ENCODE data around the gene EXOSC7. TPM values are rescaled to one million over a fixed set of nuclear protein-coding genes. Genes with fewer than 3 reads are reported as not detected.

Gene EXOSC7
- total and polyA plus RNA-seq, 9 of the 15 experiments (the other 6 are each of a cell fraction or from before 2014, with no cell fraction given), result 88.5 to 237 (median 112) TPM

DNA sequence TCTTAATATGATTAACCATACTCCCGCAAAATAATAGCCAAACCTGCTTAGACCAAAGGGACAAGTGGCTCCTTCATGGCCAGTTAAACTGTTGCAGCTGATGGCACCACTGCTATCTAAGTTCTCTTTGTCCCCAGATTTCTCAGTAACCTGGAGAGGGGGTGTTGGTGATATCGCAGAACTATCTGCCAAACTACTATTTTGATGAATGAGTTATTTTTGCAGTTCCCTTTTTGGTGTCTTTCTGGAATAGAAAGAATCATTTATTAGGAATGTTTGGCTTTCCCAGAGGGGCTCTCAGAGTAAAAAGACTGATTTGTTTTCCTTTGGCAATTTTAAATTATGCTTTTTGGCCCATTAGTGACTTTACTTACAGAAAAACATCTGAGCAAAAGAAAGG lies 83.1 kb downstream of the EXOSC7 start:
- Histone ChIP-seq H3K9me3 (replicated peaks; ENCODE audit: control insufficient read depth, insufficient read depth, low read depth, low read length) (no peaks in the 10 kb centered on the region), H3K79me2 (ENCODE audit: control insufficient read depth, insufficient read depth, low read length) (no peaks in the 10 kb centered on the region), H3K4me2 (ENCODE audit: insufficient read depth, low read length) (no peak overlapping the region), H3K27me3 (ENCODE audit: control insufficient read depth in 2 of 2, insufficient read depth in 2 of 2, low read length in 2 of 2) (no peaks in the 10 kb centered on the region), H3K9me1 (ENCODE audit: control insufficient read depth, insufficient read depth, low read length) (no peaks in the 10 kb centered on the region), H3K4me3 (no peak overlapping the region), H3K27ac (ENCODE audit: extremely low read depth, low read depth, low read length) (peak overlapping the region; percentile 42; the same call in 1 of the 3 replicates), H4K20me1 (replicated peaks; ENCODE audit: control insufficient read depth, insufficient read depth, low read length) (no peaks in the 10 kb centered on the region), H2AFZ (ENCODE audit: low read depth, low read length) (peak overlapping the region; percentile 24), H3K9ac (ENCODE audit: insufficient read depth in 1 of 2, low read depth in 2 of 2, low read length in 2 of 2) (peak overlapping the region in 1 of 2 experiments; percentile 76; a peak in 1 of 4 replicates), H3K36me3 (ENCODE audit: control insufficient read depth, insufficient read depth, low read length) (no peaks in the 10 kb centered on the region), H3K4me1 (replicated peaks in 1 of 2; ENCODE audit: control insufficient read depth in 2 of 2, insufficient read depth in 2 of 2, low read length in 2 of 2) (peaks cover 30 to 83% of the 10 kb centered on the region in 2 experiments)
- WGBS (ENCODE audit: insufficient coverage, low coverage, missing lambda C conversion rate), result 27% methylated on average over 2 of the region's 2 CpGs
- intact Hi-C loops (cut with micrococcal nuclease) (no loop called here), in situ Hi-C loops (cut with MboI) (no loop called here)
- POLR2A ChIA-PET, result no interaction called here
- CTCF ChIA-PET (ENCODE audit: low intra/inter-chr PET ratio), result no interaction called here
- DNase-seq (ENCODE audit: extremely low read depth in 1 of 4, low spot score in 3 of 4), result no peak
- ATAC-seq, result no peak
- no peak for FAIRE-seq
- no TSS peak for BruUV-seq (replicated peaks)
- TF ChIP-seq, protein P1, sequence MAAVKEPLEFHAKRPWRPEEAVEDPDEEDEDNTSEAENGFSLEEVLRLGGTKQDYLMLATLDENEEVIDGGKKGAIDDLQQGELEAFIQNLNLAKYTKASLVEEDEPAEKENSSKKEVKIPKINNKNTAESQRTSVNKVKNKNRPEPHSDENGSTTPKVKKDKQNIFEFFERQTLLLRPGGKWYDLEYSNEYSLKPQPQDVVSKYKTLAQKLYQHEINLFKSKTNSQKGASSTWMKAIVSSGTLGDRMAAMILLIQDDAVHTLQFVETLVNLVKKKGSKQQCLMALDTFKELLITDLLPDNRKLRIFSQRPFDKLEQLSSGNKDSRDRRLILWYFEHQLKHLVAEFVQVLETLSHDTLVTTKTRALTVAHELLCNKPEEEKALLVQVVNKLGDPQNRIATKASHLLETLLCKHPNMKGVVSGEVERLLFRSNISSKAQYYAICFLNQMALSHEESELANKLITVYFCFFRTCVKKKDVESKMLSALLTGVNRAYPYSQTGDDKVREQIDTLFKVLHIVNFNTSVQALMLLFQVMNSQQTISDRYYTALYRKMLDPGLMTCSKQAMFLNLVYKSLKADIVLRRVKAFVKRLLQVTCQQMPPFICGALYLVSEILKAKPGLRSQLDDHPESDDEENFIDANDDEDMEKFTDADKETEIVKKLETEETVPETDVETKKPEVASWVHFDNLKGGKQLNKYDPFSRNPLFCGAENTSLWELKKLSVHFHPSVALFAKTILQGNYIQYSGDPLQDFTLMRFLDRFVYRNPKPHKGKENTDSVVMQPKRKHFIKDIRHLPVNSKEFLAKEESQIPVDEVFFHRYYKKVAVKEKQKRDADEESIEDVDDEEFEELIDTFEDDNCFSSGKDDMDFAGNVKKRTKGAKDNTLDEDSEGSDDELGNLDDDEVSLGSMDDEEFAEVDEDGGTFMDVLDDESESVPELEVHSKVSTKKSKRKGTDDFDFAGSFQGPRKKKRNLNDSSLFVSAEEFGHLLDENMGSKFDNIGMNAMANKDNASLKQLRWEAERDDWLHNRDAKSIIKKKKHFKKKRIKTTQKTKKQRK (IDR thresholded peaks at IDR 0.05; ENCODE audit: borderline replicate concordance, low read depth, low read length), result no peak
- TF ChIP-seq NCOR1 (IDR thresholded peaks at IDR 0.05) (no peak), MEF2D (tag; conservative IDR thresholded peaks at IDR 0.05; ENCODE audit: low read depth) (no peak), CEBPB (tag; IDR thresholded peaks at IDR 0.05) (no peak), POLR2AphosphoS5 (IDR thresholded peaks at IDR 0.05; ENCODE audit: control insufficient read depth, insufficient read depth, low read depth, low read length) (no peak), THRAP3 (IDR thresholded peaks at IDR 0.05; ENCODE audit: borderline replicate concordance) (no peak), STAT5B (CRISPR knock-in tag; IDR thresholded peaks at IDR 0.05) (no peak), CBFA2T2 (conservative IDR thresholded peaks at IDR 0.05) (no peak)
- TF ChIP-seq, protein P2, sequence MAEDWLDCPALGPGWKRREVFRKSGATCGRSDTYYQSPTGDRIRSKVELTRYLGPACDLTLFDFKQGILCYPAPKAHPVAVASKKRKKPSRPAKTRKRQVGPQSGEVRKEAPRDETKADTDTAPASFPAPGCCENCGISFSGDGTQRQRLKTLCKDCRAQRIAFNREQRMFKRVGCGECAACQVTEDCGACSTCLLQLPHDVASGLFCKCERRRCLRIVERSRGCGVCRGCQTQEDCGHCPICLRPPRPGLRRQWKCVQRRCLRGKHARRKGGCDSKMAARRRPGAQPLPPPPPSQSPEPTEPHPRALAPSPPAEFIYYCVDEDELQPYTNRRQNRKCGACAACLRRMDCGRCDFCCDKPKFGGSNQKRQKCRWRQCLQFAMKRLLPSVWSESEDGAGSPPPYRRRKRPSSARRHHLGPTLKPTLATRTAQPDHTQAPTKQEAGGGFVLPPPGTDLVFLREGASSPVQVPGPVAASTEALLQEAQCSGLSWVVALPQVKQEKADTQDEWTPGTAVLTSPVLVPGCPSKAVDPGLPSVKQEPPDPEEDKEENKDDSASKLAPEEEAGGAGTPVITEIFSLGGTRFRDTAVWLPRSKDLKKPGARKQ (CRISPR knock-in tag; IDR thresholded peaks at IDR 0.05), result no peak
- TF ChIP-seq, protein P3, sequence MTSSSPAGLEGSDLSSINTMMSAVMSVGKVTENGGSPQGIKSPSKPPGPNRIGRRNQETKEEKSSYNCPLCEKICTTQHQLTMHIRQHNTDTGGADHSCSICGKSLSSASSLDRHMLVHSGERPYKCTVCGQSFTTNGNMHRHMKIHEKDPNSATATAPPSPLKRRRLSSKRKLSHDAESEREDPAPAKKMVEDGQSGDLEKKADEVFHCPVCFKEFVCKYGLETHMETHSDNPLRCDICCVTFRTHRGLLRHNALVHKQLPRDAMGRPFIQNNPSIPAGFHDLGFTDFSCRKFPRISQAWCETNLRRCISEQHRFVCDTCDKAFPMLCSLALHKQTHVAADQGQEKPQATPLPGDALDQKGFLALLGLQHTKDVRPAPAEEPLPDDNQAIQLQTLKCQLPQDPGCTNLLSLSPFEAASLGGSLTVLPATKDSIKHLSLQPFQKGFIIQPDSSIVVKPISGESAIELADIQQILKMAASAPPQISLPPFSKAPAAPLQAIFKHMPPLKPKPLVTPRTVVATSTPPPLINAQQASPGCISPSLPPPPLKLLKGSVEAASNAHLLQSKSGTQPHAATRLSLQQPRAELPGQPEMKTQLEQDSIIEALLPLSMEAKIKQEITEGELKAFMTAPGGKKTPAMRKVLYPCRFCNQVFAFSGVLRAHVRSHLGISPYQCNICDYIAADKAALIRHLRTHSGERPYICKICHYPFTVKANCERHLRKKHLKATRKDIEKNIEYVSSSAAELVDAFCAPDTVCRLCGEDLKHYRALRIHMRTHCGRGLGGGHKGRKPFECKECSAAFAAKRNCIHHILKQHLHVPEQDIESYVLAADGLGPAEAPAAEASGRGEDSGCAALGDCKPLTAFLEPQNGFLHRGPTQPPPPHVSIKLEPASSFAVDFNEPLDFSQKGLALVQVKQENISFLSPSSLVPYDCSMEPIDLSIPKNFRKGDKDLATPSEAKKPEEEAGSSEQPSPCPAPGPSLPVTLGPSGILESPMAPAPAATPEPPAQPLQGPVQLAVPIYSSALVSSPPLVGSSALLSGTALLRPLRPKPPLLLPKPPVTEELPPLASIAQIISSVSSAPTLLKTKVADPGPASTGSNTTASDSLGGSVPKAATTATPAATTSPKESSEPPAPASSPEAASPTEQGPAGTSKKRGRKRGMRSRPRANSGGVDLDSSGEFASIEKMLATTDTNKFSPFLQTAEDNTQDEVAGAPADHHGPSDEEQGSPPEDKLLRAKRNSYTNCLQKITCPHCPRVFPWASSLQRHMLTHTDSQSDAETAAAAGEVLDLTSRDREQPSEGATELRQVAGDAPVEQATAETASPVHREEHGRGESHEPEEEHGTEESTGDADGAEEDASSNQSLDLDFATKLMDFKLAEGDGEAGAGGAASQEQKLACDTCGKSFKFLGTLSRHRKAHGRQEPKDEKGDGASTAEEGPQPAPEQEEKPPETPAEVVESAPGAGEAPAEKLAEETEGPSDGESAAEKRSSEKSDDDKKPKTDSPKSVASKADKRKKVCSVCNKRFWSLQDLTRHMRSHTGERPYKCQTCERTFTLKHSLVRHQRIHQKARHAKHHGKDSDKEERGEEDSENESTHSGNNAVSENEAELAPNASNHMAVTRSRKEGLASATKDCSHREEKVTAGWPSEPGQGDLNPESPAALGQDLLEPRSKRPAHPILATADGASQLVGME (CRISPR knock-in tag; IDR thresholded peaks at IDR 0.05), result no peak
- TF ChIP-seq, protein P4, sequence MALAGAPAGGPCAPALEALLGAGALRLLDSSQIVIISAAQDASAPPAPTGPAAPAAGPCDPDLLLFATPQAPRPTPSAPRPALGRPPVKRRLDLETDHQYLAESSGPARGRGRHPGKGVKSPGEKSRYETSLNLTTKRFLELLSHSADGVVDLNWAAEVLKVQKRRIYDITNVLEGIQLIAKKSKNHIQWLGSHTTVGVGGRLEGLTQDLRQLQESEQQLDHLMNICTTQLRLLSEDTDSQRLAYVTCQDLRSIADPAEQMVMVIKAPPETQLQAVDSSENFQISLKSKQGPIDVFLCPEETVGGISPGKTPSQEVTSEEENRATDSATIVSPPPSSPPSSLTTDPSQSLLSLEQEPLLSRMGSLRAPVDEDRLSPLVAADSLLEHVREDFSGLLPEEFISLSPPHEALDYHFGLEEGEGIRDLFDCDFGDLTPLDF (CRISPR knock-in tag; IDR thresholded peaks at IDR 0.05), result no peak

Data from K562 (cell line).